ENCODE data around the gene MICAL3.

The MICAL3 gene

GRCh38 chr22:17919276-17920144 is 104.9 kb downstream of the MICAL3 start:
- CTCF ChIA-PET, result interaction anchor here (1.1 to 1.2 kb wide), 2 partner anchors 157 kb away, joined by 3 to 4 read pairs; no protein-coding TSS in a partner anchor
- POLR2A ChIA-PET, result interaction anchor here (1.3 kb wide), 1 partner anchor 231 kb away, joined by 3 read pairs; the partner anchor contains the start of gene USP18
- no peak for DNase-seq (ENCODE audit: extremely low spot score)

GRCh38 chr22:17918840-17919239 is 105.5 kb downstream of the MICAL3 start:
- ChIA-PET CTCF (interaction anchor here (0.8 to 1.1 kb wide), 2 partner anchors 27 to 157 kb away, joined by 3 to 4 read pairs; no protein-coding TSS in a partner anchor), POLR2A (no interaction called here)
- TF ChIP-seq ELF4 (IDR thresholded peaks at IDR 0.05) (no peak), TARDBP (IDR thresholded peaks at IDR 0.05) (no peak), FOXA1 (IDR thresholded peaks at IDR 0.05) (no peak), HDGF (IDR thresholded peaks at IDR 0.05; ENCODE audit: borderline replicate concordance) (no peak), CTBP1 (IDR thresholded peaks at IDR 0.05; ENCODE audit: borderline replicate concordance) (no peak), FOXK2 (IDR thresholded peaks at IDR 0.05) (no peak), BHLHE40 (IDR thresholded peaks at IDR 0.05; ENCODE audit: borderline replicate concordance) (no peak), L3MBTL2 (conservative IDR thresholded peaks at IDR 0.05) (no peak), LEF1 (IDR thresholded peaks at IDR 0.05; ENCODE audit: borderline replicate concordance) (no peak), SP1 (IDR thresholded peaks at IDR 0.05) (no peak)
- no peak for DNase-seq (ENCODE audit: extremely low spot score)

More at GRCh38 chr22:17919276-17920144, 104.9 kb downstream of the MICAL3 start:
- no peak for TF ChIP-seq SP1 (IDR thresholded peaks at IDR 0.05)
- TF ChIP-seq ZNF384 (IDR thresholded peaks at IDR 0.05), result no peak
- no peak for TF ChIP-seq HDGF (IDR thresholded peaks at IDR 0.05; ENCODE audit: borderline replicate concordance)
- no peak for TF ChIP-seq PKNOX1 (IDR thresholded peaks at IDR 0.05)
- no peak for TF ChIP-seq FOXA1 (IDR thresholded peaks at IDR 0.05)
- no peak for TF ChIP-seq ARNT (IDR thresholded peaks at IDR 0.05)
- no peak for TF ChIP-seq ELF4 (IDR thresholded peaks at IDR 0.05)
- TF ChIP-seq CTBP1 (IDR thresholded peaks at IDR 0.05; ENCODE audit: borderline replicate concordance), result no peak
- TF ChIP-seq FOXK2 (IDR thresholded peaks at IDR 0.05), result no peak
- no peak for TF ChIP-seq L3MBTL2 (conservative IDR thresholded peaks at IDR 0.05)
- TF ChIP-seq SUZ12 (IDR thresholded peaks at IDR 0.05), result no peak

GRCh38 chr22:17917490-17917983 is 106.8 kb downstream of the MICAL3 start:
- CTCF ChIA-PET, result interaction anchor here (0.6 kb wide), 1 partner anchor 176 kb away, joined by 6 read pairs; no protein-coding TSS in a partner anchor
- no peak for TF ChIP-seq TARDBP (IDR thresholded peaks at IDR 0.05)
- TF ChIP-seq NFRKB (IDR thresholded peaks at IDR 0.05), result no peak
- no peak for TF ChIP-seq ARNT (IDR thresholded peaks at IDR 0.05)
- TF ChIP-seq ELF4 (IDR thresholded peaks at IDR 0.05), result no peak
- TF ChIP-seq PKNOX1 (IDR thresholded peaks at IDR 0.05), result no peak
- TF ChIP-seq LEF1 (IDR thresholded peaks at IDR 0.05; ENCODE audit: borderline replicate concordance), result no peak
- TF ChIP-seq CTBP1 (IDR thresholded peaks at IDR 0.05; ENCODE audit: borderline replicate concordance), result no peak
- no peak for TF ChIP-seq FOXA1 (IDR thresholded peaks at IDR 0.05)
- no peak for TF ChIP-seq SUZ12 (IDR thresholded peaks at IDR 0.05)
- no peak for TF ChIP-seq FOXK2 (IDR thresholded peaks at IDR 0.05)
- POLR2A ChIA-PET, result no interaction called here
- DNase-seq (ENCODE audit: extremely low spot score), result no peak

GRCh38 chr22:17916226-17916889 is 108.0 kb downstream of the MICAL3 start:
- no peak for DNase-seq (ENCODE audit: extremely low spot score)
- ChIA-PET CTCF (no interaction called here), POLR2A (no interaction called here)
- no peak for TF ChIP-seq SP1 (IDR thresholded peaks at IDR 0.05)
- TF ChIP-seq TARDBP (IDR thresholded peaks at IDR 0.05), result no peak
- TF ChIP-seq CTBP1 (IDR thresholded peaks at IDR 0.05; ENCODE audit: borderline replicate concordance), result no peak
- TF ChIP-seq ARNT (IDR thresholded peaks at IDR 0.05), result no peak
- TF ChIP-seq L3MBTL2 (conservative IDR thresholded peaks at IDR 0.05), result no peak
- no peak for TF ChIP-seq ELF4 (IDR thresholded peaks at IDR 0.05)
- no peak for TF ChIP-seq SUZ12 (IDR thresholded peaks at IDR 0.05)
- no peak for TF ChIP-seq NFRKB (IDR thresholded peaks at IDR 0.05)
- no peak for TF ChIP-seq LEF1 (IDR thresholded peaks at IDR 0.05; ENCODE audit: borderline replicate concordance)
- TF ChIP-seq ZNF384 (IDR thresholded peaks at IDR 0.05), result no peak
- TF ChIP-seq FOXK2 (IDR thresholded peaks at IDR 0.05), result no peak
- no peak for TF ChIP-seq PKNOX1 (IDR thresholded peaks at IDR 0.05)
- TF ChIP-seq HDGF (IDR thresholded peaks at IDR 0.05; ENCODE audit: borderline replicate concordance), result no peak
- no peak for TF ChIP-seq FOXM1 (IDR thresholded peaks at IDR 0.05; ENCODE audit: borderline replicate concordance)
- TF ChIP-seq FOXA1 (IDR thresholded peaks at IDR 0.05), result no peak
- TF ChIP-seq BHLHE40 (IDR thresholded peaks at IDR 0.05; ENCODE audit: borderline replicate concordance), result no peak

- CTCF ChIA-PET, result no interaction called here
- TF ChIP-seq ZNF384 (IDR thresholded peaks at IDR 0.05) (peak; percentile 53; the same call in 1 of the 2 replicates), SUZ12 (IDR thresholded peaks at IDR 0.05) (no peak)
- POLR2A ChIA-PET, result no interaction called here
- no peak for DNase-seq (ENCODE audit: extremely low spot score)
These were observed 108.7 kb downstream of the MICAL3 start for GRCh38 chr22:17915676-17916075.

- POLR2A ChIA-PET, result no interaction called here
- CTCF ChIA-PET, result no interaction called here
- no peak for TF ChIP-seq ARNT (IDR thresholded peaks at IDR 0.05)
- no peak for TF ChIP-seq FOXA1 (IDR thresholded peaks at IDR 0.05)
- TF ChIP-seq PKNOX1 (IDR thresholded peaks at IDR 0.05), result no peak
- no peak for TF ChIP-seq FOXK2 (IDR thresholded peaks at IDR 0.05)
- no peak for TF ChIP-seq BHLHE40 (IDR thresholded peaks at IDR 0.05; ENCODE audit: borderline replicate concordance)
- no peak for TF ChIP-seq L3MBTL2 (conservative IDR thresholded peaks at IDR 0.05)
- TF ChIP-seq NFRKB (IDR thresholded peaks at IDR 0.05), result no peak
- TF ChIP-seq LEF1 (IDR thresholded peaks at IDR 0.05; ENCODE audit: borderline replicate concordance), result no peak
- no peak for TF ChIP-seq TARDBP (IDR thresholded peaks at IDR 0.05)
- no peak for DNase-seq (ENCODE audit: extremely low spot score)
These were observed 109.2 kb downstream of the MICAL3 start for GRCh38 chr22:17915188-17915587.
